ENCODE measurements around the gene TMEM98.

DNA sequence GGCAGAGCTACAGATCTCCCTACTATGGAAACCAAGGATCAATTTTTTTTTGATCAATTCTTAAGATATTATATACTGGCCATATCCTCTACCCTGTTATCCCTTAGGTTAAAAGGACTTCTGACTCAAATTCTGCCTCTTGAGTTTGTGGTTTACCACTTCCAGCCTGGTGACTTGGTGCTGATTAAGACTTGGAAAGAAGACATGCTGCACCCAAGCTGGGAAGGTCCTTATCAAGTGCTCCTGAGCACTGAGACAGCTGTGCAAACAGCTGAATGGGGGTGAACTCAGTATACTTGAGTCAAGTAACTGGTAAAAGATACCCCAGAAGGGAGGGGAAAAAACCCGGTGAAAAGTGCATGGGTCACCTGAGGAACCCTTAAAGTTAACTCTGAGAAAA lies 43.2 kb downstream of the TMEM98 start:
- TF ChIP-seq, protein P1, sequence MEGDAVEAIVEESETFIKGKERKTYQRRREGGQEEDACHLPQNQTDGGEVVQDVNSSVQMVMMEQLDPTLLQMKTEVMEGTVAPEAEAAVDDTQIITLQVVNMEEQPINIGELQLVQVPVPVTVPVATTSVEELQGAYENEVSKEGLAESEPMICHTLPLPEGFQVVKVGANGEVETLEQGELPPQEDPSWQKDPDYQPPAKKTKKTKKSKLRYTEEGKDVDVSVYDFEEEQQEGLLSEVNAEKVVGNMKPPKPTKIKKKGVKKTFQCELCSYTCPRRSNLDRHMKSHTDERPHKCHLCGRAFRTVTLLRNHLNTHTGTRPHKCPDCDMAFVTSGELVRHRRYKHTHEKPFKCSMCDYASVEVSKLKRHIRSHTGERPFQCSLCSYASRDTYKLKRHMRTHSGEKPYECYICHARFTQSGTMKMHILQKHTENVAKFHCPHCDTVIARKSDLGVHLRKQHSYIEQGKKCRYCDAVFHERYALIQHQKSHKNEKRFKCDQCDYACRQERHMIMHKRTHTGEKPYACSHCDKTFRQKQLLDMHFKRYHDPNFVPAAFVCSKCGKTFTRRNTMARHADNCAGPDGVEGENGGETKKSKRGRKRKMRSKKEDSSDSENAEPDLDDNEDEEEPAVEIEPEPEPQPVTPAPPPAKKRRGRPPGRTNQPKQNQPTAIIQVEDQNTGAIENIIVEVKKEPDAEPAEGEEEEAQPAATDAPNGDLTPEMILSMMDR (IDR thresholded peaks at IDR 0.05), result no peak
- no peak for TF ChIP-seq POLR2A (IDR thresholded peaks at IDR 0.05)
- no peak for TF ChIP-seq EP300 (IDR thresholded peaks at IDR 0.05)

All from ovary (tissue), 3 donors.